PC-9 (cell line): ENCODE measurements around the gene PTPRT. TPM values are rescaled to one million over a fixed set of nuclear protein-coding genes. Genes with fewer than 3 reads are reported as not detected.

Source experiments
- Bru-seq: library from RNA; stranded (reverse); fragments of 400-500 nt; gene quantifications from one replicate; lab custom pipeline; 2021; lab: Mats Ljungman, UMichigan
- BruChase-seq, 2 experiments: library from RNA; stranded (reverse); fragments of 400-500 nt; gene quantifications; one replicate each; lab custom pipeline; 2021; lab: Mats Ljungman, UMichigan
- BruUV-seq: library from RNA; stranded (reverse); fragments of 400-500 nt; replicated peaks from 2 replicates; lab custom pipeline; 2021; lab: Mats Ljungman, UMichigan
- CTCF ChIA-PET: fragments of 300-600 bp; sonication (Branson Sonifier 250); formaldehyde crosslinking; loops from one replicate; lab custom pipeline; 2022; ENCODE audit warnings: antibody characterized with exemption; lab: Charles Lee
- POLR2A ChIA-PET: fragments of 300-600 bp; sonication (Branson Sonifier 250); formaldehyde crosslinking; loops from one replicate; lab custom pipeline; 2022; ENCODE audit warnings: antibody characterized with exemption; ENCODE audit not compliant: unreplicated experiment; lab: Charles Lee
- DNase-seq, 2 experiments: peaks; one replicate each; pipeline versions ENCODE4 v3.0.0 to v3.0.0-alpha.2; 2015 to 2022; ENCODE audit warnings: mixed read lengths in 1 of 2
- H2AFZ ChIP-seq: fragments of 200-600 bp; sonication (generic); 2 replicates; pipeline ENCODE4 v1.8.1; 2017; ENCODE audit warnings: antibody characterized with exemption
- H3F3A ChIP-seq: fragments of 200-600 bp; sonication (generic); 2 replicates; pipeline ENCODE4 v1.8.1; 2017; ENCODE audit warnings: antibody characterized with exemption, mild to moderate bottlenecking, low read depth; ENCODE audit not compliant: insufficient read depth
- H3K27ac ChIP-seq: fragments of 200-600 bp; sonication (generic); 2 replicates; pipeline ENCODE4 v1.6.1; 2016; ENCODE audit warnings: mixed run types
- H3K27me3 ChIP-seq: fragments of 200-600 bp; sonication (generic); 2 replicates; pipeline ENCODE4 v1.6.1; 2016; ENCODE audit warnings: low read depth, mixed run types; ENCODE audit not compliant: insufficient read depth
- H3K36me3 ChIP-seq: fragments of 200-600 bp; sonication (generic); 2 replicates; pipeline ENCODE4 v1.6.1; 2016; ENCODE audit warnings: low read depth, mixed run types
- H3K4me1 ChIP-seq: fragments of 200-600 bp; sonication (generic); replicated peaks from 2 replicates; pipeline ENCODE4 v1.6.1; 2016; ENCODE audit warnings: mixed run types; ENCODE audit not compliant: insufficient read depth
- H3K4me2 ChIP-seq: fragments of 200-600 bp; sonication (generic); 2 replicates; pipeline ENCODE4 v1.6.1; 2017; ENCODE audit warnings: mixed run types
- H3K4me3 ChIP-seq: fragments of 200-600 bp; sonication (generic); 2 replicates; pipeline ENCODE4 v1.6.1; 2016; ENCODE audit warnings: mixed run types
- H3K79me2 ChIP-seq: fragments of 200-600 bp; sonication (generic); 2 replicates; pipeline ENCODE4 v1.6.1; 2017; ENCODE audit warnings: low read depth, mixed run types
- H3K9me2 ChIP-seq: fragments of 200-600 bp; sonication (generic); 2 replicates; pipeline ENCODE4 v1.8.1; 2017; ENCODE audit warnings: mild to moderate bottlenecking; ENCODE audit not compliant: insufficient read depth
- H3K9me3 ChIP-seq: fragments of 200-600 bp; sonication (generic); 2 replicates; pipeline ENCODE4 v1.8.1; 2016; ENCODE audit warnings: low read depth; ENCODE audit not compliant: insufficient read depth
- H4K20me1 ChIP-seq: fragments of 200-600 bp; sonication (generic); 2 replicates; pipeline ENCODE4 v1.8.1; 2017; ENCODE audit not compliant: insufficient read depth
- EZH2 ChIP-seq: fragments of 200-600 bp; sonication (generic); IDR thresholded peaks from 2 replicates; pipeline ENCODE4 v1.8.0; 2017; ENCODE audit warnings: antibody characterized with exemption, low read depth
- intact Hi-C: fragments of 100-400 bp; cut with micrococcal nuclease; formaldehyde crosslinking; loops from one replicate; pipeline ENCODE4 v1.10.0; 2022; ENCODE audit not compliant: unreplicated experiment
- long read RNA-seq: library from polyadenylated mRNA; stranded (forward); transcript quantifications from one replicate; pipeline ENCODE4 v2.0.0, GENCODE V29; 2022
- total RNA-seq: library from RNA; stranded (reverse); gene quantifications from 2 replicates; pipeline ENCODE4 v1.2.3, GENCODE V29; 2021
- TF ChIP-seq, protein P1 (sequence below): fragments of 200-600 bp; sonication (generic); conservative IDR thresholded peaks from 2 replicates; pipeline ENCODE4 v1.6.1; 2017; ENCODE audit warnings: mixed run types, antibody characterized with exemption, mild to moderate bottlenecking, moderate library complexity

PTPRT gene
- total RNA-seq (not detected in 2 replicates), Bru-seq, nascent RNA (percentile 0 among the genes with signal in this experiment), BruChase-seq, experiment 1, labeled RNA remaining after a 2-hour chase (percentile 0 among the genes with signal in this experiment), BruChase-seq, experiment 2, labeled RNA remaining after a 6-hour chase (percentile 0 among the genes with signal in this experiment)
- long read RNA-seq, result 0 reads

DNA sequence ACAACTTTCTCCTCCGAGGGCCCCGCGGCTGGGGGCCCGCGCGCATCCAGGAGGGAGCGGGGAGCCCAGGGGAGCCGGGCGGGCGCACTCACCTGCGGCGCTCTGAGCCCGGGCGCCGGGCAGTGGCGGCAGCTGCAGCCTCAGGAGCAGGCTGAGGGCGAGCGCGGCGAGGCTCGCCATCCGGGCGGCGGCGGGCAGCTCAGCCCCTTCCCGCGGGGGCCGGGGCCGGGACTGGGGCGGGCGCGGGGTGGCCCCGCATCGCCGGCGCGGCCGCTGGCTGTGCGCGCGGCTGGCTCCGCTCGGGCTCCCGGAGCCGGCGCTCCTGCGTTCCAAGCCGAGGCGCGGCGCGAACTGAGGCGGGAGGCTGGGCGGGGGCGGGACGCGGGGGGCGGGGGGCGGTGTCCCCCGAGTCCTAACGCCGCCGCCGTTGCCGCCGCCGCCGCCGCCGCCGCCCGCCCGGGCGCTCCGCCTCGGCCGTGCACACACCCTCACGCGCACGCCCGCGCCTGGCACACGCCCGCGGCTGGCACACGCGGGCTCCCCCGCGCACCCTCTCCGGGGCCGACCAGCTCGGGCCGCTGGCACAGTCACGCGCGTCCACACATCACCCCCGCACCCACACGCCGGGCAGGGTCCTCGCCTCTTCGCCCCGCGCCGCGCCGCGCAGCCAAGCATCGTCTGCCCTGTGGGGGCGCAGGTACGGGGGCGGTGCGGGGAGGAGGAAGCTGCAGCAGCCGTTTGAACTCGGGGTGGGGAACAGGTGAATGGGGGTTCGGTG lies at the start of gene PTPRT:
Gene PTPRT, minus strand, starts transcription at position 353 of the 778 bp plus-strand sequence. Its CDS starts 173 bp downstream, at position 180.
- Histone ChIP-seq H3K36me3 (no peaks in the 10 kb centered on the region), H3K4me2 (no peak within 1 kb of the TSS), H3K27me3 (peaks cover 45% of the 10 kb centered on the region), H3F3A (no peaks in the 10 kb centered on the region), H3K79me2 (no peaks in the 10 kb centered on the region), H3K27ac (no peak within 1 kb of the TSS), H2AFZ (no peak within 1 kb of the TSS), H3K9me2 (no peaks in the 10 kb centered on the region), H4K20me1 (no peaks in the 10 kb centered on the region), H3K4me3 (no peak within 1 kb of the TSS), H3K4me1 (no peaks in the 10 kb centered on the region), H3K9me3 (no peaks in the 10 kb centered on the region)
- DNase-seq, result no peak
- ChIA-PET CTCF (no interaction called here), POLR2A (interaction anchor here (0.7 kb wide), 1 partner anchor 286 kb away, joined by 3 read pairs; no protein-coding TSS in a partner anchor)
- intact Hi-C loops, result loop anchor here (5.0 kb wide), 3 partner anchors 218 to 1847 kb away; partner anchors contain the start of gene LPIN3
- BruUV-seq, result no TSS peak
- TF ChIP-seq, protein P1, sequence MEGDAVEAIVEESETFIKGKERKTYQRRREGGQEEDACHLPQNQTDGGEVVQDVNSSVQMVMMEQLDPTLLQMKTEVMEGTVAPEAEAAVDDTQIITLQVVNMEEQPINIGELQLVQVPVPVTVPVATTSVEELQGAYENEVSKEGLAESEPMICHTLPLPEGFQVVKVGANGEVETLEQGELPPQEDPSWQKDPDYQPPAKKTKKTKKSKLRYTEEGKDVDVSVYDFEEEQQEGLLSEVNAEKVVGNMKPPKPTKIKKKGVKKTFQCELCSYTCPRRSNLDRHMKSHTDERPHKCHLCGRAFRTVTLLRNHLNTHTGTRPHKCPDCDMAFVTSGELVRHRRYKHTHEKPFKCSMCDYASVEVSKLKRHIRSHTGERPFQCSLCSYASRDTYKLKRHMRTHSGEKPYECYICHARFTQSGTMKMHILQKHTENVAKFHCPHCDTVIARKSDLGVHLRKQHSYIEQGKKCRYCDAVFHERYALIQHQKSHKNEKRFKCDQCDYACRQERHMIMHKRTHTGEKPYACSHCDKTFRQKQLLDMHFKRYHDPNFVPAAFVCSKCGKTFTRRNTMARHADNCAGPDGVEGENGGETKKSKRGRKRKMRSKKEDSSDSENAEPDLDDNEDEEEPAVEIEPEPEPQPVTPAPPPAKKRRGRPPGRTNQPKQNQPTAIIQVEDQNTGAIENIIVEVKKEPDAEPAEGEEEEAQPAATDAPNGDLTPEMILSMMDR, result no peak
- no peak for TF ChIP-seq EZH2

DNA sequence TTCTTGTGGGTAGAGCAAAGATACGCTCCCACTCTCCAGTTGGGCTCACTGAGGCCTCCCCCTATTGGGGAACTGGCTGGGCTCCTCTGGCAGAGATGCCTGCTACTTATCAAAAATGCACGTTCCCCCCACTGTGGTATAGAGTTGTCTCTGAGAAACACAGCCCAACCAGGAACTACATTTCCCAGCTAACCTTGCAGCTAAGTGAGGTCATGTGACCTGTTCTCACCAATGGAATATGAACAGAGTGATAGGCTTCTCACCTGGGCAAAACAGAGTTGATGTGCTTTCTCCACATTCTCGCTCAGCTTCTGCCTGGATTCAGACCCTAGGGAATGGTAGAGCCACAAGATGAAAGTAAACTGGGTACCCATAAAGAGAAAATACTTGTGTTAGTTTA lies 49.1 kb upstream of the PTPRT start:
- H3K9me2 ChIP-seq, result no peaks in the 10 kb centered on the region
- H3K79me2 ChIP-seq, result no peaks in the 10 kb centered on the region
- H3K4me1 ChIP-seq, result no peaks in the 10 kb centered on the region
- no peak for DNase-seq
- no peak overlapping the region for H3K27ac ChIP-seq
- H3K4me3 ChIP-seq, result no peak overlapping the region
- H3F3A ChIP-seq, result no peaks in the 10 kb centered on the region
- intact Hi-C loops, result no loop called here
- H4K20me1 ChIP-seq, result no peaks in the 10 kb centered on the region
- H2AFZ ChIP-seq, result no peak overlapping the region
- no peak overlapping the region for H3K4me2 ChIP-seq
- BruUV-seq, result no TSS peak
- CTCF ChIA-PET, result no interaction called here
- no peaks in the 10 kb centered on the region for H3K36me3 ChIP-seq
- POLR2A ChIA-PET, result no interaction called here
- peaks cover 42% of the 10 kb centered on the region for H3K27me3 ChIP-seq
- TF ChIP-seq EZH2, result no peak
- TF ChIP-seq, protein P1, result no peak
- H3K9me3 ChIP-seq, result no peaks in the 10 kb centered on the region

DNA sequence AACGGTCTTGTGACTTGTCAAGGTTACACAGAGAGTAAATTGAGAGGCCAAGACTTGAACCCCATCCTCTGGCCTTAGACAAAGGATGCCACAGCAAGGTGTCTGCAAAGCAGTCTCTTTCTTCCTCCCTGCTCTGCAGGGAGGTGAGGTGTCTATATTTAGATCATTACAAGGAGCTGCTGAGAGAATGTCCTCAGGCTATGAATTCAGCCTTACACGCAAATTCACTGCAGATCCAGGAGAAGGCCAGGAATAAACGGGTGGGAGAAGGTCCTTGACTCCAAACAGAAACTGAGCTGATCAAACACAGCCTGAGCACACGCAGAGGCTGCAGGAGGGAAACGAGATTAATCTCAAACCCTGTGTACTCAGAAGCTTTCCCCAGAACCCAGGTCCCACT lies 48.6 kb upstream of the PTPRT start:
- Histone ChIP-seq H4K20me1 (no peaks in the 10 kb centered on the region), H3K79me2 (no peaks in the 10 kb centered on the region), H3K9me2 (no peaks in the 10 kb centered on the region), H3K36me3 (no peaks in the 10 kb centered on the region), H3K4me3 (no peak overlapping the region), H3F3A (no peaks in the 10 kb centered on the region), H3K4me2 (no peak overlapping the region), H3K4me1 (no peaks in the 10 kb centered on the region), H2AFZ (no peak overlapping the region), H3K9me3 (no peaks in the 10 kb centered on the region), H3K27me3 (peaks cover 42% of the 10 kb centered on the region), H3K27ac (no peak overlapping the region)
- no TSS peak for BruUV-seq
- DNase-seq, result no peak
- POLR2A ChIA-PET, result no interaction called here
- intact Hi-C loops, result no loop called here
- no peak for TF ChIP-seq EZH2
- TF ChIP-seq, protein P1, result no peak
- CTCF ChIA-PET, result no interaction called here
